ENCODE results near the gene CYP24A1. TPM values are rescaled to one million over a fixed set of nuclear protein-coding genes. Genes with fewer than 3 reads are reported as not detected.
A peak's percentile ranks its signal among the peaks of the same experiment; 100 is the strongest.

Gene CYP24A1
- total and polyA plus RNA-seq, 2 of the 13 experiments (the other 11 are each of a cell fraction or from before 2014, with no cell fraction given), result 9.4 to 32.7 TPM

GRCh38 chr20:54103762-54104600 lies 69.8 kb downstream of the CYP24A1 start (continued):
- 0 out of 2 replicates have a peak, but pooled peaks have one; percentile 68 for TF ChIP-seq SRY (CRISPR knock-in tag; IDR thresholded peaks at IDR 0.05)
- peak; percentile 88 for TF ChIP-seq ZNF350 (CRISPR knock-in tag; IDR thresholded peaks at IDR 0.05; ENCODE audit: borderline replicate concordance, low read depth)
- TF ChIP-seq FOXA3 (CRISPR knock-in tag; IDR thresholded peaks at IDR 0.05), result peak; percentile 97
- no peak for TF ChIP-seq ZNF20 (CRISPR knock-in tag; IDR thresholded peaks at IDR 0.05)
- peak; percentile 99 for TF ChIP-seq TBL1XR1 (IDR thresholded peaks at IDR 0.05; ENCODE audit: borderline replicate concordance, low read length, partially characterized antibody)
- TF ChIP-seq CENPBD1 (CRISPR knock-in tag; IDR thresholded peaks at IDR 0.05; ENCODE audit: borderline replicate concordance, low read depth), result no peak
- TF ChIP-seq SMAD9 (CRISPR knock-in tag; IDR thresholded peaks at IDR 0.05), result no peak
- no peak for TF ChIP-seq RNF2 (conservative IDR thresholded peaks at IDR 0.05; ENCODE audit: low read depth)
- TF ChIP-seq ZHX2 (IDR thresholded peaks at IDR 0.05; ENCODE audit: low read depth), result 0 out of 2 replicates have a peak, but pooled peaks have one; percentile 71
- TF ChIP-seq ZHX2 (CRISPR knock-in tag; IDR thresholded peaks at IDR 0.05; ENCODE audit: borderline replicate concordance), result peak; percentile 60; the same call in 1 of the 2 replicates
- TF ChIP-seq FOXK1 (CRISPR knock-in tag; IDR thresholded peaks at IDR 0.05; ENCODE audit: borderline replicate concordance, low read depth), result peak; percentile 100
- no peak for TF ChIP-seq TOPORS (CRISPR knock-in tag; IDR thresholded peaks at IDR 0.05)
- no peak for TF ChIP-seq ZNF10 (CRISPR knock-in tag; IDR thresholded peaks at IDR 0.05; ENCODE audit: borderline replicate concordance, low read depth)
- TF ChIP-seq SRF (IDR thresholded peaks at IDR 0.05; ENCODE audit: low read depth, low read length), result peak; percentile 72
- TF ChIP-seq RNF219 (CRISPR knock-in tag; IDR thresholded peaks at IDR 0.05), result 0 out of 2 replicates have a peak, but pooled peaks have one; percentile 90
- peak; percentile 74; the same call in 1 of the 2 replicates for TF ChIP-seq NFE2L2 (IDR thresholded peaks at IDR 0.05; ENCODE audit: low read length)
- peak; percentile 80; the same call in 1 of the 2 replicates for TF ChIP-seq ZNF501 (CRISPR knock-in tag; IDR thresholded peaks at IDR 0.05)
- TF ChIP-seq ZNF263 (CRISPR knock-in tag; IDR thresholded peaks at IDR 0.05), result peak; percentile 74
